ENCODE data around the gene TBC1D19.

DNA sequence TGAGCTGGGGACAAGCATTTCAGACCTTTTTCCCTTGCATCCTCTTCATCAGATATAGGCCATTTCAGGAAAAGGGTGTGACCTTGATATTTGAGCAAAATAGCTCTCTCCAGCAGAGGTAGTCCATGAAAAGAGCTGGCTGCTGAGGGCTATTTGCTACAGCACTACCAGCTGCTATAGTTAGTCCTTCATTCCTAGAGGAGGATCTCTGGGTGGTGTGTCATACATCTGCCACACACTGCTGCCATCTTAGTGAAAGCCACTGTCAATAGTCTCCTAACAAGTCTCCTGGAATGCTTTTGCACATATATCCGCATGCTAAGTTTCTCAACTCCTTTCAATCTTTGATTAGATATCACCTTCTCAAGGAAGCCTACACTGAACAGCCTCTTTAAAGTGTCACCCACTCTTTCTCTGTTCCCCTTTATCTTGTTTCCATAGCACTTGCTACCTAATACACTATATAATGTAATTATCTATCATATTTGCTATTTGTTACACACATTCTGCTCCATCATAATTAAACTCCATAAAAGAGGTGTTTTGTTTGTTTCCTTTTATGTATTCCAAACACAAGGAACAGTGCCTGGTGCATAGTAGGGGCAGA, 131.9 kb downstream of the TBC1D19 start:
- no peak for TF ChIP-seq POLR2A (IDR thresholded peaks at IDR 0.05)
- TF ChIP-seq, protein P1, sequence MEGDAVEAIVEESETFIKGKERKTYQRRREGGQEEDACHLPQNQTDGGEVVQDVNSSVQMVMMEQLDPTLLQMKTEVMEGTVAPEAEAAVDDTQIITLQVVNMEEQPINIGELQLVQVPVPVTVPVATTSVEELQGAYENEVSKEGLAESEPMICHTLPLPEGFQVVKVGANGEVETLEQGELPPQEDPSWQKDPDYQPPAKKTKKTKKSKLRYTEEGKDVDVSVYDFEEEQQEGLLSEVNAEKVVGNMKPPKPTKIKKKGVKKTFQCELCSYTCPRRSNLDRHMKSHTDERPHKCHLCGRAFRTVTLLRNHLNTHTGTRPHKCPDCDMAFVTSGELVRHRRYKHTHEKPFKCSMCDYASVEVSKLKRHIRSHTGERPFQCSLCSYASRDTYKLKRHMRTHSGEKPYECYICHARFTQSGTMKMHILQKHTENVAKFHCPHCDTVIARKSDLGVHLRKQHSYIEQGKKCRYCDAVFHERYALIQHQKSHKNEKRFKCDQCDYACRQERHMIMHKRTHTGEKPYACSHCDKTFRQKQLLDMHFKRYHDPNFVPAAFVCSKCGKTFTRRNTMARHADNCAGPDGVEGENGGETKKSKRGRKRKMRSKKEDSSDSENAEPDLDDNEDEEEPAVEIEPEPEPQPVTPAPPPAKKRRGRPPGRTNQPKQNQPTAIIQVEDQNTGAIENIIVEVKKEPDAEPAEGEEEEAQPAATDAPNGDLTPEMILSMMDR (IDR thresholded peaks at IDR 0.05): no peak
- TF ChIP-seq EP300 (IDR thresholded peaks at IDR 0.05): no peak
- TF ChIP-seq POLR2AphosphoS5 (IDR thresholded peaks at IDR 0.05): no peak

All from stomach (tissue), 4 donors.